ENCODE results near the gene PPP1R13B. TPM values are rescaled to one million over a fixed set of nuclear protein-coding genes. Genes with fewer than 3 reads are reported as not detected.

PPP1R13B gene
- polyA plus RNA-seq, 1 of the 3 experiments (the other 2 are of a cell fraction), result 5.7 TPM

- DNase-seq, result no peak
- H3K9me3 ChIP-seq, result no peaks in the 10 kb centered on the region
- H2AFZ ChIP-seq (ENCODE audit: low read depth), result no peak overlapping the region
- no peaks in the 10 kb centered on the region for H3K36me3 ChIP-seq (replicated peaks in 1 of 2; ENCODE audit: control insufficient read depth in 1 of 2, insufficient read depth in 2 of 2, low read length in 1 of 2)
- peaks cover 0 to 14% of the 10 kb centered on the region in 2 experiments; a peak in 1 of 4 replicates for H3K4me1 ChIP-seq (ENCODE audit: control insufficient read depth in 1 of 2, insufficient read depth in 2 of 2, low read depth in 1 of 2, low read length in 1 of 2)
- H3K79me2 ChIP-seq (ENCODE audit: insufficient read depth), result no peaks in the 10 kb centered on the region
- 83% methylated on average over 45 of the region's 53 CpGs for WGBS (ENCODE audit: low lambda C conversion rate)
- ChIA-PET POLR2A (no interaction called here), CTCF (interaction anchor here (1.2 kb wide), 1 partner anchor 29 kb away, joined by 3 read pairs; no protein-coding TSS in a partner anchor)
- H4K20me1 ChIP-seq (ENCODE audit: insufficient read depth), result no peaks in the 10 kb centered on the region
- H3K9ac ChIP-seq, result no peak overlapping the region
- no peaks in the 10 kb centered on the region for H3F3A ChIP-seq (replicated peaks; ENCODE audit: insufficient read depth)
- H3K4me3 ChIP-seq (ENCODE audit: low read depth in 2 of 2, low read length in 1 of 2), result no peak overlapping the region
- no peak overlapping the region for H3K4me2 ChIP-seq
- no peak overlapping the region for H3K27ac ChIP-seq (ENCODE audit: low read depth in 2 of 2, low read length in 1 of 2)
- H3K9me2 ChIP-seq, result no peaks in the 10 kb centered on the region
- no peak for TF ChIP-seq CHD2 (IDR thresholded peaks at IDR 0.05; ENCODE audit: low read length, partially characterized antibody)
- no peaks in the 10 kb centered on the region for H3K27me3 ChIP-seq (ENCODE audit: insufficient read depth)
These were observed 24.5 kb upstream of the PPP1R13B start for GRCh38 chr14:103871596-103872480.

GRCh38 chr14:103870891-103871595 is 23.7 kb upstream of the PPP1R13B start:
- no peaks in the 10 kb centered on the region for H3K9me3 ChIP-seq
- H3K36me3 ChIP-seq (replicated peaks in 1 of 2; ENCODE audit: control insufficient read depth in 1 of 2, insufficient read depth in 2 of 2, low read length in 1 of 2), result no peaks in the 10 kb centered on the region
- DNase-seq, result no peak
- TF ChIP-seq CTCF (IDR thresholded peaks at IDR 0.05) (no peak), GABPA (IDR thresholded peaks at IDR 0.05; ENCODE audit: low read depth) (no peak), RAD21 (IDR thresholded peaks at IDR 0.05; ENCODE audit: low read length) (no peak), SIN3A (IDR thresholded peaks at IDR 0.05; ENCODE audit: borderline replicate concordance, low read depth, low read length) (no peak)
- POLR2A ChIA-PET, result no interaction called here
- no peak overlapping the region for H3K9ac ChIP-seq
- WGBS (ENCODE audit: low lambda C conversion rate), result 84% methylated on average over 8 of the region's 8 CpGs
- no peaks in the 10 kb centered on the region for H3F3A ChIP-seq (replicated peaks; ENCODE audit: insufficient read depth)
- peaks cover 0 to 14% of the 10 kb centered on the region in 2 experiments; a peak in 1 of 4 replicates for H3K4me1 ChIP-seq (ENCODE audit: control insufficient read depth in 1 of 2, insufficient read depth in 2 of 2, low read depth in 1 of 2, low read length in 1 of 2)
- H2AFZ ChIP-seq (ENCODE audit: low read depth), result no peak overlapping the region
- H3K4me3 ChIP-seq (ENCODE audit: low read depth in 2 of 2, low read length in 1 of 2), result no peak overlapping the region
- no peaks in the 10 kb centered on the region for H3K9me2 ChIP-seq
- no peak overlapping the region for H3K27ac ChIP-seq (ENCODE audit: low read depth in 2 of 2, low read length in 1 of 2)
- H4K20me1 ChIP-seq (ENCODE audit: insufficient read depth), result no peaks in the 10 kb centered on the region
- no peaks in the 10 kb centered on the region for H3K27me3 ChIP-seq (ENCODE audit: insufficient read depth)
- no peaks in the 10 kb centered on the region for H3K79me2 ChIP-seq (ENCODE audit: insufficient read depth)
- H3K4me2 ChIP-seq, result no peak overlapping the region
- CTCF ChIA-PET, result interaction anchor here (1.0 kb wide), 1 partner anchor 39 kb away, joined by 4 read pairs; no protein-coding TSS in a partner anchor
